Suppressor macrophage treated with lipopolysaccharide for 4 hours (primary cell): Measurements from ENCODE around the gene PTBP3.
A peak's percentile ranks its signal among the peaks of the same experiment; 100 is the strongest.

Experiments used
- DNase-seq: peaks from one replicate; pipeline ENCODE4 v3.0.0-alpha.2; 2020

Gene PTBP3

GRCh38 chr9:112360047-112360804 is 26.8 kb upstream of the PTBP3 start:
- DNase-seq: no peak

GRCh38 chr9:112355427-112355897 is 22.0 kb upstream of the PTBP3 start:
- peak; percentile 35 for DNase-seq

GRCh38 chr9:112354081-112354743 is 20.8 kb upstream of the PTBP3 start:
- DNase-seq: no peak

- DNase-seq: no peak
Measured at GRCh38 chr9:112352209-112352608, 18.8 kb upstream of the PTBP3 start.

- no peak for DNase-seq
Measured at GRCh38 chr9:112351184-112351583, 17.8 kb upstream of the PTBP3 start.

GRCh38 chr9:112349008-112349333 is 15.6 kb upstream of the PTBP3 start:
- DNase-seq: peak; percentile 25

GRCh38 chr9:112348257-112349007 is 15.0 kb upstream of the PTBP3 start:
- DNase-seq: peak; percentile 83

GRCh38 chr9:112341730-112342129 is 8.3 kb upstream of the PTBP3 start:
- peak; percentile 20 for DNase-seq

GRCh38 chr9:112339886-112340285 is 6.5 kb upstream of the PTBP3 start:
- DNase-seq: no peak

GRCh38 chr9:112338561-112338960 is 5.1 kb upstream of the PTBP3 start:
- DNase-seq: peak; percentile 77

- DNase-seq: no peak
Measured at GRCh38 chr9:112337547-112337946, 4.1 kb upstream of the PTBP3 start.

- DNase-seq: peak; percentile 41
Measured at GRCh38 chr9:112334432-112334841, 1.0 kb upstream of the PTBP3 start.

GRCh38 chr9:112333639-112334431 is 416 bp upstream of the PTBP3 start:
- peak; percentile 98 for DNase-seq

GRCh38 chr9:112332674-112332976 is 794 bp downstream of the PTBP3 start:
- no peak for DNase-seq

- peak; percentile 46 for DNase-seq
Measured at GRCh38 chr9:112332214-112332613, 1.2 kb downstream of the PTBP3 start.

- DNase-seq: no peak
Measured at GRCh38 chr9:112331674-112331952, 1.8 kb downstream of the PTBP3 start.

- no peak for DNase-seq
Measured at GRCh38 chr9:112328545-112328944, 4.9 kb downstream of the PTBP3 start.

GRCh38 chr9:112327718-112328450 is 5.5 kb downstream of the PTBP3 start:
- peak; percentile 77 for DNase-seq

- no peak for DNase-seq
Measured at GRCh38 chr9:112326194-112326593, 7.2 kb downstream of the PTBP3 start.

- no peak for DNase-seq
Measured at GRCh38 chr9:112325600-112325999, 7.8 kb downstream of the PTBP3 start.

- no peak for DNase-seq
Measured at GRCh38 chr9:112325127-112325526, 8.3 kb downstream of the PTBP3 start.

- DNase-seq: no peak
Measured at GRCh38 chr9:112323378-112323854, 10.0 kb downstream of the PTBP3 start.
